ENCODE results near the gene KRTAP10-7. TPM values are rescaled to one million over a fixed set of nuclear protein-coding genes. Genes with fewer than 3 reads are reported as not detected.

The KRTAP10-7 gene
- total and polyA plus RNA-seq, 2 of the 13 experiments (the other 11 are each of a cell fraction or from before 2014, with no cell fraction given): not detected

DNA sequence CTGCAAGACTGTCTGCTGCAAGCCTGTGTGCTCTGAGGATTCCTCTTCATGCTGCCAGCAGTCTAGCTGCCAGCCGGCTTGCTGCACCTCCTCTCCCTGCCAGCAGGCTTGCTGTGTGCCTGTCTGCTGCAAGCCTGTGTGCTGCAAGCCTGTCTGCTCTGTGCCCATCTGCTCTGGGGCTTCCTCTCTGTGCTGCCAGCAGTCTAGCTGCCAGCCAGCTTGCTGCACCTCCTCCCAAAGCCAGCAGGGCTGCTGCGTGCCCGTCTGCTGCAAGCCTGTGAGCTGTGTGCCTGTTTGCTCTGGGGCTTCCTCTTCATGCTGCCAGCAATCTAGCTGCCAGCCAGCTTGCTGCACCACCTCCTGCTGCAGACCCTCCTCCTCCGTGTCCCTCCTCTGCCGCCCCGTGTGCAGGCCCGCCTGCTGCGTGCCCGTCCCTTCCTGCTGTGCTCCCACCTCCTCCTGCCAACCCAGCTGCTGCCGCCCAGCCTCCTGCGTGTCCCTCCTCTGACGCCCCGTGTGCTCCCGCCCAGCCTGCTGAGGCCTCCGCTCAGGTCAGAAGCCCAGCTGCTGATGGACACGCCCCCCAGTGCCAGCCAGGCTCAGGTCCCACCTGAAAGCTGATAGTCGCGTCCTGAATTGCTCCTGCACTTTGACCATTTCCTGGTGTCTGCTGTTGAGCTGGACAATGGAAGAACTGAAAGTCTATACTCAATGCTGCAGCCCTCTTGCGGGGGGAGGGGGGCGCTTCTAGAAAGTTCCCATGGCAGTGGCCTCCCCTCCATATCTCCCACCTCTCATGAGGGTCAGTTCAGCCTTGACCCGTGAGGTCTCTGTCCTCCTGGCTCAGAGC is 25.7 kb upstream of the KRTAP10-7 start (continued):
- TF ChIP-seq, protein P1, sequence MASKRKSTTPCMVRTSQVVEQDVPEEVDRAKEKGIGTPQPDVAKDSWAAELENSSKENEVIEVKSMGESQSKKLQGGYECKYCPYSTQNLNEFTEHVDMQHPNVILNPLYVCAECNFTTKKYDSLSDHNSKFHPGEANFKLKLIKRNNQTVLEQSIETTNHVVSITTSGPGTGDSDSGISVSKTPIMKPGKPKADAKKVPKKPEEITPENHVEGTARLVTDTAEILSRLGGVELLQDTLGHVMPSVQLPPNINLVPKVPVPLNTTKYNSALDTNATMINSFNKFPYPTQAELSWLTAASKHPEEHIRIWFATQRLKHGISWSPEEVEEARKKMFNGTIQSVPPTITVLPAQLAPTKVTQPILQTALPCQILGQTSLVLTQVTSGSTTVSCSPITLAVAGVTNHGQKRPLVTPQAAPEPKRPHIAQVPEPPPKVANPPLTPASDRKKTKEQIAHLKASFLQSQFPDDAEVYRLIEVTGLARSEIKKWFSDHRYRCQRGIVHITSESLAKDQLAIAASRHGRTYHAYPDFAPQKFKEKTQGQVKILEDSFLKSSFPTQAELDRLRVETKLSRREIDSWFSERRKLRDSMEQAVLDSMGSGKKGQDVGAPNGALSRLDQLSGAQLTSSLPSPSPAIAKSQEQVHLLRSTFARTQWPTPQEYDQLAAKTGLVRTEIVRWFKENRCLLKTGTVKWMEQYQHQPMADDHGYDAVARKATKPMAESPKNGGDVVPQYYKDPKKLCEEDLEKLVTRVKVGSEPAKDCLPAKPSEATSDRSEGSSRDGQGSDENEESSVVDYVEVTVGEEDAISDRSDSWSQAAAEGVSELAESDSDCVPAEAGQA (IDR thresholded peaks at IDR 0.05; ENCODE audit: low read depth): 0 out of 2 replicates have a peak, but pooled peaks have one; percentile 15
- TF ChIP-seq, protein P1 (CRISPR knock-in tag; IDR thresholded peaks at IDR 0.05; ENCODE audit: borderline replicate concordance): no peak
- TF ChIP-seq KDM6A (CRISPR knock-in tag; IDR thresholded peaks at IDR 0.05; ENCODE audit: low read depth): peak; percentile 44; the same call in 1 of the 2 replicates
- no peak; the same call in 1 of the 2 replicates for TF ChIP-seq ONECUT2 (CRISPR knock-in tag; IDR thresholded peaks at IDR 0.05)
- no peak for TF ChIP-seq TCF12 (IDR thresholded peaks at IDR 0.05)
- no peak for TF ChIP-seq TCF12 (CRISPR knock-in tag; IDR thresholded peaks at IDR 0.05)
- TF ChIP-seq ZNF567 (CRISPR knock-in tag; IDR thresholded peaks at IDR 0.05; ENCODE audit: borderline replicate concordance): 0 out of 2 replicates have a peak, but pooled peaks have one; percentile 34
- TF ChIP-seq, protein P2, sequence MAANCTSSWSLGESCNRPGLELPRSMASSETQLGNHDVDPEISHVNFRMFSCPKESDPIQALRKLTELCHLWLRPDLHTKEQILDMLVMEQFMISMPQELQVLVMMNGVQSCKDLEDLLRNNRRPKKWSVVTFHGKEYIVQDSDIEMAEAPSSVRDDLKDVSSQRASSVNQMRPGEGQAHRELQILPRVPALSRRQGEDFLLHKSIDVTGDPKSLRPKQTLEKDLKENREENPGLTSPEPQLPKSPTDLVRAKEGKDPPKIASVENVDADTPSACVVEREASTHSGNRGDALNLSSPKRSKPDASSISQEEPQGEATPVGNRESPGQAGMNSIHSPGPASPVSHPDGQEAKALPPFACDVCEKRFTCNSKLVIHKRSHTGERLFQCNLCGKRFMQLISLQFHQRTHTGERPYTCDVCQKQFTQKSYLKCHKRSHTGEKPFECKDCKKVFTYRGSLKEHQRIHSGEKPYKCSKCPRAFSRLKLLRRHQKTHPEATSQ (CRISPR knock-in tag; IDR thresholded peaks at IDR 0.05; ENCODE audit: borderline replicate concordance): no peak
- TF ChIP-seq ZNF333 (CRISPR knock-in tag; IDR thresholded peaks at IDR 0.05; ENCODE audit: borderline replicate concordance): peak; percentile 37; the same call in 1 of the 2 replicates
- TF ChIP-seq NFKB2 (CRISPR knock-in tag; IDR thresholded peaks at IDR 0.05; ENCODE audit: borderline replicate concordance): no peak
- TF ChIP-seq SMAD9 (CRISPR knock-in tag; IDR thresholded peaks at IDR 0.05): no peak
- TF ChIP-seq SP5 (CRISPR knock-in tag; IDR thresholded peaks at IDR 0.05; ENCODE audit: borderline replicate concordance, low read depth): peak; percentile 78; the same call in 1 of the 2 replicates
- TF ChIP-seq ZKSCAN8 (CRISPR knock-in tag; IDR thresholded peaks at IDR 0.05; ENCODE audit: borderline replicate concordance): no peak
- TF ChIP-seq, protein P3, sequence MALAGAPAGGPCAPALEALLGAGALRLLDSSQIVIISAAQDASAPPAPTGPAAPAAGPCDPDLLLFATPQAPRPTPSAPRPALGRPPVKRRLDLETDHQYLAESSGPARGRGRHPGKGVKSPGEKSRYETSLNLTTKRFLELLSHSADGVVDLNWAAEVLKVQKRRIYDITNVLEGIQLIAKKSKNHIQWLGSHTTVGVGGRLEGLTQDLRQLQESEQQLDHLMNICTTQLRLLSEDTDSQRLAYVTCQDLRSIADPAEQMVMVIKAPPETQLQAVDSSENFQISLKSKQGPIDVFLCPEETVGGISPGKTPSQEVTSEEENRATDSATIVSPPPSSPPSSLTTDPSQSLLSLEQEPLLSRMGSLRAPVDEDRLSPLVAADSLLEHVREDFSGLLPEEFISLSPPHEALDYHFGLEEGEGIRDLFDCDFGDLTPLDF (CRISPR knock-in tag; IDR thresholded peaks at IDR 0.05): no peak
- no peak for TF ChIP-seq ZNF75D (CRISPR knock-in tag; IDR thresholded peaks at IDR 0.05; ENCODE audit: borderline replicate concordance)
- 0 out of 2 replicates have a peak, but pooled peaks have one; percentile 35 for TF ChIP-seq ZNF768 (CRISPR knock-in tag; IDR thresholded peaks at IDR 0.05)

Data from HepG2 (cell line).